H1 (cell line): ENCODE data around the gene ANKRD62.

Experiments used
- ATF3 ChIP-seq: IDR thresholded peaks from 2 replicates; pipeline ENCODE4 v1.6.1; 2011; ENCODE audit warnings: low read depth, mild to moderate bottlenecking, low read length; ENCODE audit not compliant: insufficient read depth
- BRCA1 ChIP-seq: IDR thresholded peaks from 2 replicates; pipeline ENCODE4 v1.6.1; 2012; ENCODE audit warnings: low read depth, low read length, improper control_type of control experiment
- CEBPB ChIP-seq: IDR thresholded peaks from 2 replicates; pipeline ENCODE4 v1.6.1; 2012; ENCODE audit warnings: low read depth, low read length
- CTCF ChIP-seq, 3 experiments: IDR thresholded peaks; 1 replicate in 2 of 3; 2 replicates in 1 of 3; pipeline versions ENCODE4 v1.5.1 to v1.6.1; 2011; ENCODE audit warnings: low read length in 3 of 3, mild to moderate bottlenecking in 3 of 3, inconsistent platforms in 2 of 3, low read depth in 1 of 3, moderate library complexity in 1 of 3; ENCODE audit not compliant: insufficient read depth in 1 of 3; ENCODE audit errors: control extremely low read depth in 1 of 3
- EGR1 ChIP-seq: IDR thresholded peaks from 2 replicates; pipeline ENCODE4 v1.6.1; 2011; ENCODE audit warnings: low read depth, low read length, borderline replicate concordance
- EZH2 ChIP-seq: fragments of 200-600 bp; sonication (generic); IDR thresholded peaks from 2 replicates; pipeline ENCODE4 v1.7.1; 2012; ENCODE audit warnings: low read depth, mild to moderate bottlenecking, moderate library complexity, low read length, inconsistent platforms; ENCODE audit not compliant: severe bottlenecking
- JUN ChIP-seq: IDR thresholded peaks from 2 replicates; pipeline ENCODE4 v1.6.1; 2011; ENCODE audit warnings: low read depth, mild to moderate bottlenecking, improper control_type of control experiment, low read length
- JUND ChIP-seq: IDR thresholded peaks from 2 replicates; pipeline ENCODE4 v1.6.1; 2011; ENCODE audit warnings: mild to moderate bottlenecking, improper control_type of control experiment, low read length
- MAX ChIP-seq: IDR thresholded peaks from 2 replicates; pipeline ENCODE4 v1.6.1; 2012; ENCODE audit warnings: inconsistent platforms
- POLR2A ChIP-seq, 2 experiments: IDR thresholded peaks; 1 replicate in 1 of 2; 2 replicates in 1 of 2; pipeline ENCODE4 v1.6.1; 2011; ENCODE audit warnings: low read depth in 2 of 2, low read length in 2 of 2, mild to moderate bottlenecking in 2 of 2; ENCODE audit errors: control extremely low read depth in 1 of 2
- POLR2AphosphoS5 ChIP-seq: IDR thresholded peaks from 2 replicates; pipeline ENCODE4 v1.6.1; 2011; ENCODE audit warnings: low read depth, low read length
- SIN3A ChIP-seq, 2 experiments: IDR thresholded peaks in 1 of 2; conservative IDR thresholded peaks in 1 of 2; 2 replicates each; pipeline ENCODE4 v1.6.1; 2011 to 2012; ENCODE audit warnings: low read length in 2 of 2, improper control_type of control experiment in 1 of 2, low read depth in 1 of 2, mild to moderate bottlenecking in 1 of 2
- TAF1 ChIP-seq: IDR thresholded peaks from 2 replicates; pipeline ENCODE4 v1.6.1; 2011; ENCODE audit warnings: mild to moderate bottlenecking, low read depth, low read length
- USF2 ChIP-seq: IDR thresholded peaks from 2 replicates; pipeline ENCODE4 v1.6.1; 2011; ENCODE audit warnings: low read length, improper control_type of control experiment

GRCh38 chr18:12067671-12068070 is 26.0 kb upstream of the ANKRD62 start:
- TF ChIP-seq CTCF (IDR thresholded peaks at IDR 0.05; ENCODE audit: control extremely low read depth in 1 of 3, insufficient read depth in 1 of 3, low read depth in 1 of 3, low read length in 3 of 3) (no peak), MAX (no peak), SIN3A (conservative IDR thresholded peaks at IDR 0.05 in 1 of 2, IDR thresholded peaks at IDR 0.05 in 1 of 2; ENCODE audit: low read depth in 1 of 2, low read length in 2 of 2) (no peak), TAF1 (no peak), EZH2 (no peak), JUND (no peak), POLR2A (IDR thresholded peaks at IDR 0.05; ENCODE audit: control extremely low read depth in 1 of 2, low read depth in 2 of 2, low read length in 2 of 2) (no peak), JUN (no peak), CEBPB (no peak), USF2 (no peak), POLR2AphosphoS5 (no peak), EGR1 (no peak), ATF3 (no peak), BRCA1 (no peak)
